Prostate gland (tissue), 2 donors: ENCODE measurements around the gene ARV1. TPM values are rescaled to one million over a fixed set of nuclear protein-coding genes. Genes with fewer than 3 reads are reported as not detected.

Experiments
- DNase-seq: peaks from one replicate; pipeline ENCODE4 v3.0.0-alpha.2; 2019; ENCODE audit warnings: low spot score
- H3K27ac ChIP-seq, 2 donors: fragments of 200-600 bp; sonication (generic); 2 replicates each; pipeline ENCODE4 v1.5.1; 2017 to 2019
- H3K27me3 ChIP-seq: fragments of 200-600 bp; sonication (generic); replicated peaks from 2 replicates; pipeline ENCODE4 v1.5.1; 2019; ENCODE audit not compliant: insufficient read depth
- H3K36me3 ChIP-seq, 2 donors: fragments of 200-600 bp; sonication (generic); 1 replicate in 1 of 2; 2 replicates in 1 of 2; pipeline versions ENCODE4 v1.5.1 to v1.8.1; 2017 to 2019
- H3K4me1 ChIP-seq: fragments of 200-600 bp; sonication (generic); replicated peaks from 2 replicates; pipeline ENCODE4 v1.5.1; 2019
- H3K4me3 ChIP-seq, 2 donors: fragments of 200-600 bp; sonication (generic); 2 replicates each; pipeline ENCODE4 v1.5.1; 2017 to 2019
- H3K9me3 ChIP-seq: fragments of 200-600 bp; sonication (generic); 2 replicates; pipeline ENCODE4 v1.5.1; 2017
- POLR2A ChIP-seq: fragments of 450-650 bp; IDR thresholded peaks from one replicate; pipeline ENCODE4 v1.6.1; 2016; ENCODE audit warnings: antibody characterized with exemption, mild to moderate bottlenecking
- POLR2AphosphoS5 ChIP-seq: sonication (generic); formaldehyde crosslinking; IDR thresholded peaks from one replicate; pipeline ENCODE4 v1.6.1; 2017; ENCODE audit warnings: antibody characterized with exemption
- WGBS: methylation state at CpG from one replicate; pipeline ENCODE4 v1.1.5; 2018; 5-methylcytosine and 5-hydroxymethylcytosine counted together
- intact Hi-C: fragments of 100-400 bp; cut with DNase I; formaldehyde crosslinking; loops from one replicate; pipeline ENCODE4 v1.14.2; 2022
- total RNA-seq, 2 donors: library from RNA; depleted of rRNA; stranded (reverse); fragments of >200 nt; gene quantifications; one replicate each; pipeline ENCODE4 v1.1.0, GENCODE V29; 2016
- TF ChIP-seq, protein P1 (sequence below), 4 experiments: fragments of 200-600 bp in 2 of 4; fragments of 450-650 bp in 2 of 4; sonication (generic) in 2 of 4; IDR thresholded peaks; 1 replicate in 3 of 4; 2 replicates in 1 of 4; pipeline ENCODE4 v1.5.1; 2016 to 2019; ENCODE audit warnings: antibody characterized with exemption in 4 of 4, mild to moderate bottlenecking in 2 of 4, moderate library complexity in 2 of 4

Gene ARV1
- total RNA-seq, 2 donors from 2014 or later, result 27.6 to 29.6 TPM

DNA sequence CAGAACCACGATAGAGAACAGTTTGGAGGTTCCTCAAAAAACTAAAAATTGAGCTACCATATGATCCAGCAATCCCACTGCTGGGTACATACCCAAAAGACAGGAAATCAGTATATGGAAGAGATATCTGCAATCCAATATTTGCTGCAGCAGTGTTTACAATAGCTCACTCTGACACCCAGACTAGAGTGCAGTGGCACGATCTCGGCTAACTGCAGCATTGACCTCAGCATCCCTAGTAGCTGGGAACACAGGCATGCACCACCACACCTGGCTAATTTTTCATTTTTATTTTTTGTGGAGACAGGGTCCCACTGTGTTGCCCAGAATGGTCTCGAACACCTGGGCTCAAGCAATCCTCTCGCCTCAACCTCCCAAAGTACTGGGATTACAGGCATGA, 13.4 kb upstream of the ARV1 start:
- Histone ChIP-seq H3K27ac (no peak overlapping the region), H3K9me3 (no peaks in the 10 kb centered on the region), H3K4me1 (no peaks in the 10 kb centered on the region), H3K36me3 (no peaks in the 10 kb centered on the region), H3K27me3 (no peaks in the 10 kb centered on the region), H3K4me3 (no peak overlapping the region)
- 95% methylated on average over 5 of the region's 5 CpGs for WGBS
- DNase-seq, result no peak
- intact Hi-C loops, result no loop called here
- TF ChIP-seq, protein P1, sequence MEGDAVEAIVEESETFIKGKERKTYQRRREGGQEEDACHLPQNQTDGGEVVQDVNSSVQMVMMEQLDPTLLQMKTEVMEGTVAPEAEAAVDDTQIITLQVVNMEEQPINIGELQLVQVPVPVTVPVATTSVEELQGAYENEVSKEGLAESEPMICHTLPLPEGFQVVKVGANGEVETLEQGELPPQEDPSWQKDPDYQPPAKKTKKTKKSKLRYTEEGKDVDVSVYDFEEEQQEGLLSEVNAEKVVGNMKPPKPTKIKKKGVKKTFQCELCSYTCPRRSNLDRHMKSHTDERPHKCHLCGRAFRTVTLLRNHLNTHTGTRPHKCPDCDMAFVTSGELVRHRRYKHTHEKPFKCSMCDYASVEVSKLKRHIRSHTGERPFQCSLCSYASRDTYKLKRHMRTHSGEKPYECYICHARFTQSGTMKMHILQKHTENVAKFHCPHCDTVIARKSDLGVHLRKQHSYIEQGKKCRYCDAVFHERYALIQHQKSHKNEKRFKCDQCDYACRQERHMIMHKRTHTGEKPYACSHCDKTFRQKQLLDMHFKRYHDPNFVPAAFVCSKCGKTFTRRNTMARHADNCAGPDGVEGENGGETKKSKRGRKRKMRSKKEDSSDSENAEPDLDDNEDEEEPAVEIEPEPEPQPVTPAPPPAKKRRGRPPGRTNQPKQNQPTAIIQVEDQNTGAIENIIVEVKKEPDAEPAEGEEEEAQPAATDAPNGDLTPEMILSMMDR (IDR thresholded peaks at IDR 0.05), result no peak

DNA sequence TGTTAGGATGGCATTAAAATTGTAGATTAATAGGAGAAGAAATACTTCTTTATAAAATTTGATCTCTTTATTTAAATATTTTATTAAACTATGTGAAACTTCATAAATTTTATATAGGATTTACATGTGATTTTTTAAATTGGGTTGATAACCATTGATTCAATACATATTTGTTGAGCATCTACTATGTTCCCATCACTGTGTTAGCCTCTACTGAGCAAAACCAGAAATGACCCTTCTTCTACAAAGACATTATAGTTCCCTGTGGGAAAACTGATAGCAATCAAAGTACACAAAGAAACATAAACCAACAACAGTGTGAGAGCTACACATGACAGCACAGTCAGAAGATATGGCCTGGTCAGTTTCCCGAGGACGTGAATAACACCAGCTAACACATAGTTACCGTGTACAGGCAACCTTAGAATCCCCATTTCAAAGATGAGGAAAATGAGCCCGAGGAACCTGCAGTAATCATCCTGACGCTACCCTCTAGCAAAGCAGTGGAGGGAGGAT, 12.5 kb upstream of the ARV1 start:
- Histone ChIP-seq H3K36me3 (no peaks in the 10 kb centered on the region), H3K9me3 (no peaks in the 10 kb centered on the region), H3K27me3 (no peaks in the 10 kb centered on the region), H3K27ac (no peak overlapping the region), H3K4me1 (no peaks in the 10 kb centered on the region), H3K4me3 (no peak overlapping the region)
- intact Hi-C loops, result no loop called here
- WGBS, result 75% methylated on average over 5 of the region's 5 CpGs
- DNase-seq, result no peak
- TF ChIP-seq POLR2AphosphoS5, result no peak
- TF ChIP-seq, protein P1 (IDR thresholded peaks at IDR 0.05), result no peak
- no peak for TF ChIP-seq POLR2A

DNA sequence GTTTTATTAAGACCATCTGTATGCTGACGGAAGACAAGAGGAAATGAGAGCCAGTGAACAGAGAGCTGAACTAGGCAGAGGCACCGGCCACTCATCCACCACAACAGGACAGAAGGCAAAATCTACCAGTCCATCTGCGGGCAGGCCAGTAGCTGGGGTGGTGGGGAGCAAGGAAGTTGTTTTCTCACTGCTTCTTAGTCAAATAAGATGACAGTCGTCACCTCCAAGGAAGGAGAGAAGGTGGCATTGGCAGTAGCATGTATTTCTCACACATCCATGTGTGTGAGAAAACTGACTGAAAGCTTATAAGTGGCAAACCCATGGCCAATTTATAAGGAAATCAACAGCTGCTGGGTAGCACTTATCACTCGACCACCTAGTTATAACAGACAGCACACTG, 8.5 kb upstream of the ARV1 start:
- no peak for DNase-seq
- TF ChIP-seq POLR2A, result no peak
- TF ChIP-seq, protein P1 (IDR thresholded peaks at IDR 0.05), result no peak
- TF ChIP-seq POLR2AphosphoS5, result no peak
- no peak overlapping the region for H3K4me3 ChIP-seq
- intact Hi-C loops, result no loop called here
- H3K27ac ChIP-seq, result no peak overlapping the region
- H3K27me3 ChIP-seq, result no peaks in the 10 kb centered on the region
- WGBS, result 91% methylated on average over 5 of the region's 5 CpGs
- H3K36me3 ChIP-seq, result no peaks in the 10 kb centered on the region
- H3K4me1 ChIP-seq, result no peaks in the 10 kb centered on the region
- no peaks in the 10 kb centered on the region for H3K9me3 ChIP-seq

DNA sequence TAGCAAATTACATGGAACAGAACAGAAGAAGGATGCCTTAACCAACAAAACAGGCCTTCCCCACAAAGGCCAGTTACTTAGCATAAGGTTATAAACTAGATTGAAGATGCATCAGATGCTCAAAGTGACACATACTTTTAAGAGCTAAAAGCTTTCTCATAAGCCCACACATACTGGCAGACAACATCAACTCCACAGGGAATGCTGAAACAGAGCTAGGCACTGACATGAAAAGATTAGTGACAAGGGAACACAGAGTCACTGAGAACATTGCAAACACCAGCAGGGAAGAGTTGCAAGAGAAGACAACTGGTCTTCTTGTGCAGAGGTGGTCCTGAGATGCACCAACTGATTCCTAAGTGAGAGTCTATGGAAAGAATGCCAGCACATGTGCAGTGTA, 7.1 kb upstream of the ARV1 start:
- intact Hi-C loops, result no loop called here

DNA sequence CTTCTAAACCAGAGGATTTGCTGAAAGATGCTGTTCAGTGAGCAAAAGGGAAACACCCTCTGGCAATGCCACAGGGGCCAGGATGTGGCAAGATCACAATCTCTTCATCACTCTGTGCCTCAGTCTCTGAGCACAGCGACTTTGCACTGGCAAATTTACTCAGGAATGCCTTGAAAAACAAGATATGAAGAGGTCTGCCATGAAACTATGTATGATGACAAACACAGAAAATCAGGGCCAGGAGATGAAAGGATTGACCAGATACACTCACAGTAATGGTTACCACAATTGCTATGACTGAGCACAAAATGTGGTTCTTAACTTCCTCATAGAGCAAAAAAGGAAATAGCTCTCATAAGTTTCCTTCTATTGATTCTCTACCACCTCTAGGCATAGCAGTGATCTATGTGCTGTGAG, 6.0 kb upstream of the ARV1 start:
- Histone ChIP-seq H3K4me3 (no peak overlapping the region), H3K36me3 (no peaks in the 10 kb centered on the region), H3K27me3 (no peaks in the 10 kb centered on the region), H3K27ac (no peak overlapping the region), H3K9me3 (no peaks in the 10 kb centered on the region), H3K4me1 (peaks cover 4% of the 10 kb centered on the region)
- intact Hi-C loops, result no loop called here
- no peak for DNase-seq
- WGBS, result 63% methylated on average over 1 of the region's 1 CpG
- TF ChIP-seq POLR2A, result no peak
- TF ChIP-seq, protein P1 (IDR thresholded peaks at IDR 0.05), result no peak
- no peak for TF ChIP-seq POLR2AphosphoS5

More for the DNA sequence above, 7.1 kb upstream of the ARV1 start:
- Histone ChIP-seq H3K27me3 (no peaks in the 10 kb centered on the region), H3K4me3 (no peak overlapping the region), H3K27ac (no peak overlapping the region), H3K36me3 (no peaks in the 10 kb centered on the region), H3K4me1 (no peaks in the 10 kb centered on the region), H3K9me3 (no peaks in the 10 kb centered on the region)
- TF ChIP-seq POLR2AphosphoS5 (no peak), POLR2A (no peak)
- TF ChIP-seq, protein P1 (IDR thresholded peaks at IDR 0.05), result no peak
- DNase-seq, result no peak
